Mesothelial cell of epicardium (in vitro differentiated cells): ENCODE measurements around the gene TLR9. TPM values are rescaled to one million over a fixed set of nuclear protein-coding genes. Genes with fewer than 3 reads are reported as not detected.

ENCODE experiments used
- DNase-seq, 2 experiments: peaks; one replicate each; pipeline ENCODE4 v3.0.0; 2021; ENCODE audit warnings: low spot score in 2 of 2; ENCODE audit not compliant: unreplicated experiment in 2 of 2
- H3K27ac Mint-ChIP-seq: 2 replicates; pipeline ENCODE4 v1.8.0; 2021; ENCODE audit warnings: mixed read lengths
- H3K27me3 Mint-ChIP-seq: 2 replicates; pipeline ENCODE4 v1.8.0; 2021; ENCODE audit warnings: low read depth, mixed read lengths
- H3K36me3 Mint-ChIP-seq: 2 replicates; pipeline ENCODE4 v1.8.0; 2021; ENCODE audit warnings: mixed read lengths
- H3K4me1 Mint-ChIP-seq: 2 replicates; pipeline ENCODE4 v1.8.0; 2021; ENCODE audit warnings: mixed read lengths
- H3K4me3 Mint-ChIP-seq: 2 replicates; pipeline ENCODE4 v1.8.0; 2021; ENCODE audit warnings: mild to moderate bottlenecking, moderate library complexity, mixed read lengths
- H3K9me3 Mint-ChIP-seq: 2 replicates; pipeline ENCODE4 v1.8.0; 2021; ENCODE audit warnings: mixed read lengths
- CTCF ChIP-seq: fragments of 200-600 bp; sonication (generic); IDR thresholded peaks from one replicate; pipeline ENCODE4 v1.5.0; 2021; ENCODE audit warnings: antibody characterized with exemption; ENCODE audit not compliant: unreplicated experiment
- total RNA-seq: library from RNA; stranded (reverse); gene quantifications from 3 replicates; pipeline ENCODE4 v1.2.1, GENCODE V29; 2021

Gene TLR9
- total RNA-seq, 1 donor from 2014 or later, result 0.16 TPM

DNA sequence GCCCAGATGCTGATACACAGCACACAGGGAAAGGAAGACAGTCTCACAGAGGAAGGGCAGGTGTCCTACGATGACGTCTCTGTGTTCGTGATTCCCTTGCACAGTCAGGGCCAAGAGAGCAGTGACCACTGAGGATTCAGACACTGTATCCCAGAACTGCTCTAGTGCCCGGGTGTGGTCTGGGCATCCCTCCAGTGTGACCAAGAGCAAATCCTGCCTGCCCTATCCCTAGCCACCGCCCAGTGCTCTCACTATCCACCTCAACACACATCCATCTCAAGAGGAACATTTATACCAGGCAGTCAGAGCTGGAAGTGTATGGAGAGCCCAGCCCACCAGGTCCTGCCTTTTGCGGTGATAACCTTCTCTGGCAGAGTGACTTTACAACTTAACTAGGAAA, 24.2 kb upstream of the TLR9 start:
- peaks cover 13% of the 10 kb centered on the region for H3K36me3 Mint-ChIP-seq

GRCh38 chr3:52248816-52249547, 23.5 kb upstream of the TLR9 start:
- no peak overlapping the region for H3K4me3 Mint-ChIP-seq
- H3K36me3 Mint-ChIP-seq, result peaks cover 9% of the 10 kb centered on the region
- H3K27ac Mint-ChIP-seq, result no peak overlapping the region
- no peaks in the 10 kb centered on the region for H3K27me3 Mint-ChIP-seq
- H3K4me1 Mint-ChIP-seq, result peaks cover 10% of the 10 kb centered on the region
- no peak for DNase-seq
- no peaks in the 10 kb centered on the region for H3K9me3 Mint-ChIP-seq
- no peak for TF ChIP-seq CTCF

More for the DNA sequence above, 24.2 kb upstream of the TLR9 start:
- no peak for DNase-seq
- Mint-ChIP-seq H3K4me1 (peaks cover 14% of the 10 kb centered on the region), H3K27ac (peak overlapping the region; percentile 5), H3K27me3 (no peaks in the 10 kb centered on the region), H3K4me3 (no peak overlapping the region), H3K9me3 (no peaks in the 10 kb centered on the region)
- no peak for TF ChIP-seq CTCF

GRCh38 chr3:52248165-52248541, 22.7 kb upstream of the TLR9 start:
- TF ChIP-seq CTCF, result no peak
- Mint-ChIP-seq H3K4me1 (peaks cover 8% of the 10 kb centered on the region), H3K9me3 (no peaks in the 10 kb centered on the region), H3K27me3 (no peaks in the 10 kb centered on the region), H3K27ac (peak overlapping the region; percentile 64), H3K4me3 (no peak overlapping the region), H3K36me3 (peaks cover 6% of the 10 kb centered on the region)
- no peak for DNase-seq

DNA sequence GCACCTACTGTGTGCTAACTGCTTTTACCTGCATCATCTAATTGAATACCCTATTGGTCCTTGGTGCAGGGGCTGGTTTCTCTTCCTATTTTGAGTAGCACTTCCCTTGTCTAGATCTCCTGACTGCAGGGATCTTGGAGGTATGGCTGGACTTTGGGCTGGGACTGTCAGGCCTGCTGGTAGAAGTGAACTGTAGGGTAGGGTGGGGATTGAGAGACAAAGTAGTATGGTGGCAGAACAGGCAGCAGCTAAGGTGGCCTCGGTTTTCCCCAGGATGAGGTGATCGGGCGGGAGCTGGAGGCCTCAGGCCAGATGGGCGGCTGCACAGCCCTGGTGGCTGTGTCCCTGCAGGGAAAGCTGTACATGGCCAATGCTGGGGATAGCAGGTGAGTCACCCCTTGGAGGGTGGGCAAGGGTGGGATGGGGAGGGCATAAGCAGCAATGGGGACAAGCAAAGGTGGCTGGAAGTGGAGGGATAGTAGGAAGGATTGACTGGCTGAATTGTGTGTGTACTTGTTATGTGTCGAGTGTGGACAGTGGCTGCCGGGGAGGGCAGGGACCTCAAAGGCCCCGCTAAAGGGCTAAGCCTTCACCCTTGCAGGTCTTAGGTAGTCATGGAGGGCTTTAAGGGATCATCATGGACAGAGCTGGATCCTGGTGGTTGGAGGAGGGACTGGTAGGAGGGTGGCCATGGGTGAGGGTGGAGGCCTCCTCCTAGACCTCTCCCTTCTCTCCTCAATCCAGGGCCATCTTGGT, 22.1 kb upstream of the TLR9 start:
- Mint-ChIP-seq H3K27ac (peak overlapping the region; percentile 64), H3K4me1 (peaks cover 8% of the 10 kb centered on the region), H3K36me3 (peaks cover 3% of the 10 kb centered on the region), H3K4me3 (no peak overlapping the region), H3K9me3 (no peaks in the 10 kb centered on the region), H3K27me3 (no peaks in the 10 kb centered on the region)
- TF ChIP-seq CTCF, result no peak
- DNase-seq, result no peak

GRCh38 chr3:52246728-52247408, 21.4 kb upstream of the TLR9 start:
- H3K36me3 Mint-ChIP-seq, result peaks cover 3% of the 10 kb centered on the region
- no peak for DNase-seq
- TF ChIP-seq CTCF, result no peak
- H3K9me3 Mint-ChIP-seq, result no peaks in the 10 kb centered on the region
- H3K27ac Mint-ChIP-seq, result peak overlapping the region; percentile 25
- no peaks in the 10 kb centered on the region for H3K27me3 Mint-ChIP-seq
- H3K4me3 Mint-ChIP-seq, result peak overlapping the region; percentile 59
- peaks cover 8% of the 10 kb centered on the region for H3K4me1 Mint-ChIP-seq
